ENCODE measurements around the gene GPR161. TPM values are rescaled to one million over a fixed set of nuclear protein-coding genes. Genes with fewer than 3 reads are reported as not detected.

Gene GPR161
- total and polyA plus RNA-seq, 2 of the 13 experiments (the other 11 are each of a cell fraction or from before 2014, with no cell fraction given), result 0.13 to 0.35 TPM

DNA sequence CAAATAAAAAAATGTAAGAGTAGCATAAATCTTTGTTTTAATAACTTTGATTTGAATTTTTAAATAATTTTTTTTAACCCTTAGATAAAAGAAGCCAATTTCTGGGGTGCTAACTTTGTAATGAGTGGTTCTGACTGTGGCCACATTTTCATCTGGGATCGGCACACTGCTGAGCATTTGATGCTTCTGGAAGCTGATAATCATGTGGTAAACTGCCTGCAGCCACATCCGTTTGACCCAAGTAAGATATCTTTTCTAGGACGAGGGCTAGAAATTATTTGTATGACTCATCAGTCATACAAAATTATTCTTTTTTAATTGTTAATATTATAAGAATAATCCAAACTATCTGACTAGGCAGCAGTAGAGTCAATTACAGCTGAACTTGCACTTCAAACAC is 71.2 kb downstream of the GPR161 start:
- CTCF ChIA-PET (ENCODE audit: low intra/inter-chr PET ratio, low total read pairs), result no interaction called here
- TF ChIP-seq FOXA3 (CRISPR knock-in tag; IDR thresholded peaks at IDR 0.05) (no peak), RAD51 (IDR thresholded peaks at IDR 0.05; ENCODE audit: borderline replicate concordance) (no peak), ZNF773 (CRISPR knock-in tag; IDR thresholded peaks at IDR 0.05; ENCODE audit: borderline replicate concordance) (no peak), THAP11 (CRISPR knock-in tag; IDR thresholded peaks at IDR 0.05) (no peak), RBAK (CRISPR knock-in tag; IDR thresholded peaks at IDR 0.05) (no peak)
- TF ChIP-seq, protein P1, sequence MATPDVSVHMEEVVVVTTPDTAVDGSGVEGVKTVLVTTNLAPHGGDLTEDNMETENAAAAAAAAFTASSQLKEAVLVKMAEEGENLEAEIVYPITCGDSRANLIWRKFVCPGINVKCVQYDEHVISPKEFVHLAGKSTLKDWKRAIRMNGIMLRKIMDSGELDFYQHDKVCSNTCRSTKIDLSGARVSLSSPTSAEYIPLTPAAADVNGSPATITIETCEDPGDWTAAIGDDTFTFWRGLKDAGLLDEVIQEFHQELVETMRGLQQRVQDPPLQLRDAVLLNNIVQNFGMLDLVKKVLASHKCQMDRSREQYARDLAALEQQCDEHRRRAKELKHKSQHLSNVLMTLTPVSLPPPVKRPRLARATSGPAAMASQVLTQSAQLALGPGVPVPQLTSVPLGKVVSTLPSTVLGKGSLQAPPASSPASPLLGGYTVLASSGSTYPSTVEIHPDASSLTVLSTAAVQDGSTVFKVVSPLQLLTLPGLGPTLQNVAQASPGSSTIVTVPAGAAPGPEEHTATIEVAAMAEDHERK (CRISPR knock-in tag; IDR thresholded peaks at IDR 0.05; ENCODE audit: low read depth), result no peak
- 100% methylated on average over 3 of the region's 3 CpGs for WGBS (ENCODE audit: low lambda C conversion rate)

DNA sequence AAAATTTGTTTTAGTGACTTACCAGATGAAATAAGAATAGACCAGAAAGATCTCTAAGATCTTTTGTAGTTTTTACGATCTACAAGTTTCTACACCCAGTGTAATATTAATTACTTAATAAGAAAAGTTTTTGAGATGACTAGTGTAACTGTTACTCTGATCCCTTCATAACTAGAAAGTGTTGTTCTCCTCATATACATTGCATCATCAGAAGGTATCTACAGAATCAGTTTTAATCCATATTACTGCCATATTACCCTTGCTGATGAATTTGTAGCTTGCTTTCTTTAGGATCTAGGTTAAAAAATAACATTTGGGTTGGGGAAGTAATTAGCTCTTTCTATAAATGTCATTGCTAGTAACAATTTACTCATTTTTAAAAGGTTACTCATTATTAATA is 72.5 kb downstream of the GPR161 start:
- no peak overlapping the region for H3K4me3 ChIP-seq (replicated peaks in 1 of 3; ENCODE audit: insufficient read depth in 1 of 3, low read depth in 2 of 3, low read length in 3 of 3)
- BruUV-seq (replicated peaks), result no TSS peak
- no peak overlapping the region for H2AFZ ChIP-seq (ENCODE audit: low read length)
- no peak overlapping the region for H3K4me2 ChIP-seq (ENCODE audit: low read depth, low read length)
- CTCF ChIA-PET (ENCODE audit: low intra/inter-chr PET ratio, low total read pairs), result no interaction called here
- H3K79me2 ChIP-seq (ENCODE audit: insufficient read depth, low read length), result no peaks in the 10 kb centered on the region
- no peak overlapping the region for H3K27ac ChIP-seq (ENCODE audit: extremely low read length, insufficient read depth, low read length)
- H3K9me3 ChIP-seq (ENCODE audit: low read length), result no peaks in the 10 kb centered on the region
- H3K4me1 ChIP-seq (ENCODE audit: insufficient read depth, low read length), result peaks cover 11% of the 10 kb centered on the region; the same call in 1 of the 2 replicates
- no peaks in the 10 kb centered on the region for H3K27me3 ChIP-seq (ENCODE audit: control insufficient read depth in 1 of 2, insufficient read depth in 2 of 2, low read length in 2 of 2)
- no peak overlapping the region for H3K9ac ChIP-seq (ENCODE audit: insufficient read depth, low read depth, low read length)
- no peak for FAIRE-seq
- H3K36me3 ChIP-seq (replicated peaks in 1 of 2; ENCODE audit: control insufficient read depth in 1 of 2, insufficient read depth in 2 of 2, low read length in 2 of 2), result peaks cover 5 to 31% of the 10 kb centered on the region in 2 experiments
- intact Hi-C loops (cut with micrococcal nuclease; ENCODE audit: unreplicated experiment) (no loop called here), in situ Hi-C loops (cut with HindIII; ENCODE audit: extremely low pct_ligation_motif_present, low pct_unique_long_range_greater_than_20kb) (no loop called here)
- POLR2A ChIA-PET, result no interaction called here
- no peak for DNase-seq (ENCODE audit: low spot score)
- 100% methylated on average over 1 of the region's 1 CpG for WGBS (ENCODE audit: low lambda C conversion rate)
- ATAC-seq, result no peak
- no peaks in the 10 kb centered on the region for H4K20me1 ChIP-seq (ENCODE audit: insufficient read depth, low read length)
- TF ChIP-seq, protein P2, sequence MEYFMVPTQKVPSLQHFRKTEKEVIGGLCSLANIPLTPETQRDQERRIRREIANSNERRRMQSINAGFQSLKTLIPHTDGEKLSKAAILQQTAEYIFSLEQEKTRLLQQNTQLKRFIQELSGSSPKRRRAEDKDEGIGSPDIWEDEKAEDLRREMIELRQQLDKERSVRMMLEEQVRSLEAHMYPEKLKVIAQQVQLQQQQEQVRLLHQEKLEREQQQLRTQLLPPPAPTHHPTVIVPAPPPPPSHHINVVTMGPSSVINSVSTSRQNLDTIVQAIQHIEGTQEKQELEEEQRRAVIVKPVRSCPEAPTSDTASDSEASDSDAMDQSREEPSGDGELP (IDR thresholded peaks at IDR 0.05; ENCODE audit: borderline replicate concordance, low read depth), result no peak
- no peak for TF ChIP-seq ZNF484 (CRISPR knock-in tag; IDR thresholded peaks at IDR 0.05; ENCODE audit: borderline replicate concordance, low read depth)
- TF ChIP-seq ADNP (CRISPR knock-in tag; IDR thresholded peaks at IDR 0.05), result no peak
- TF ChIP-seq, protein P3, sequence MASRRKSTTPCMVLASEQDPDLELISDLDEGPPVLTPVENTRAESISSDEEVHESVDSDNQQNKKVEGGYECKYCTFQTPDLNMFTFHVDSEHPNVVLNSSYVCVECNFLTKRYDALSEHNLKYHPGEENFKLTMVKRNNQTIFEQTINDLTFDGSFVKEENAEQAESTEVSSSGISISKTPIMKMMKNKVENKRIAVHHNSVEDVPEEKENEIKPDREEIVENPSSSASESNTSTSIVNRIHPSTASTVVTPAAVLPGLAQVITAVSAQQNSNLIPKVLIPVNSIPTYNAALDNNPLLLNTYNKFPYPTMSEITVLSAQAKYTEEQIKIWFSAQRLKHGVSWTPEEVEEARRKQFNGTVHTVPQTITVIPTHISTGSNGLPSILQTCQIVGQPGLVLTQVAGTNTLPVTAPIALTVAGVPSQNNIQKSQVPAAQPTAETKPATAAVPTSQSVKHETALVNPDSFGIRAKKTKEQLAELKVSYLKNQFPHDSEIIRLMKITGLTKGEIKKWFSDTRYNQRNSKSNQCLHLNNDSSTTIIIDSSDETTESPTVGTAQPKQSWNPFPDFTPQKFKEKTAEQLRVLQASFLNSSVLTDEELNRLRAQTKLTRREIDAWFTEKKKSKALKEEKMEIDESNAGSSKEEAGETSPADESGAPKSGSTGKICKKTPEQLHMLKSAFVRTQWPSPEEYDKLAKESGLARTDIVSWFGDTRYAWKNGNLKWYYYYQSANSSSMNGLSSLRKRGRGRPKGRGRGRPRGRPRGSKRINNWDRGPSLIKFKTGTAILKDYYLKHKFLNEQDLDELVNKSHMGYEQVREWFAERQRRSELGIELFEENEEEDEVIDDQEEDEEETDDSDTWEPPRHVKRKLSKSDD (CRISPR knock-in tag; IDR thresholded peaks at IDR 0.05; ENCODE audit: low read depth), result no peak
- TF ChIP-seq ZNF160 (CRISPR knock-in tag; IDR thresholded peaks at IDR 0.05), result no peak
- TF ChIP-seq, protein P4, sequence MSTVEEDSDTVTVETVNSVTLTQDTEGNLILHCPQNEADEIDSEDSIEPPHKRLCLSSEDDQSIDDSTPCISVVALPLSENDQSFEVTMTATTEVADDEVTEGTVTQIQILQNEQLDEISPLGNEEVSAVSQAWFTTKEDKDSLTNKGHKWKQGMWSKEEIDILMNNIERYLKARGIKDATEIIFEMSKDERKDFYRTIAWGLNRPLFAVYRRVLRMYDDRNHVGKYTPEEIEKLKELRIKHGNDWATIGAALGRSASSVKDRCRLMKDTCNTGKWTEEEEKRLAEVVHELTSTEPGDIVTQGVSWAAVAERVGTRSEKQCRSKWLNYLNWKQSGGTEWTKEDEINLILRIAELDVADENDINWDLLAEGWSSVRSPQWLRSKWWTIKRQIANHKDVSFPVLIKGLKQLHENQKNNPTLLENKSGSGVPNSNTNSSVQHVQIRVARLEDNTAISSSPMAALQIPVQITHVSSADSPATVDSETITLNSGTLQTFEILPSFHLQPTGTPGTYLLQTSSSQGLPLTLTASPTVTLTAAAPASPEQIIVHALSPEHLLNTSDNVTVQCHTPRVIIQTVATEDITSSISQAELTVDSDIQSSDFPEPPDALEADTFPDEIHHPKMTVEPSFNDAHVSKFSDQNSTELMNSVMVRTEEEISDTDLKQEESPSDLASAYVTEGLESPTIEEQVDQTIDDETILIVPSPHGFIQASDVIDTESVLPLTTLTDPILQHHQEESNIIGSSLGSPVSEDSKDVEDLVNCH (CRISPR knock-in tag; IDR thresholded peaks at IDR 0.05), result no peak

More for the DNA sequence above, 71.2 kb downstream of the GPR161 start:
- no peaks in the 10 kb centered on the region for H4K20me1 ChIP-seq (ENCODE audit: insufficient read depth, low read length)
- in situ Hi-C loops (cut with HindIII; ENCODE audit: extremely low pct_ligation_motif_present, low pct_unique_long_range_greater_than_20kb), result no loop called here
- H3K4me2 ChIP-seq (ENCODE audit: low read depth, low read length), result no peak overlapping the region
- POLR2A ChIA-PET, result no interaction called here
- H3K4me3 ChIP-seq (replicated peaks in 1 of 3; ENCODE audit: insufficient read depth in 1 of 3, low read depth in 2 of 3, low read length in 3 of 3), result no peak overlapping the region
- FAIRE-seq (no peak), DNase-seq (ENCODE audit: low spot score) (no peak), ATAC-seq (no peak)
- no peak overlapping the region for H3K27ac ChIP-seq (ENCODE audit: extremely low read length, insufficient read depth, low read length)
- BruUV-seq (replicated peaks), result no TSS peak
- H2AFZ ChIP-seq (ENCODE audit: low read length), result no peak overlapping the region
- no peaks in the 10 kb centered on the region for H3K79me2 ChIP-seq (ENCODE audit: insufficient read depth, low read length)
- no peaks in the 10 kb centered on the region for H3K27me3 ChIP-seq (ENCODE audit: control insufficient read depth in 1 of 2, insufficient read depth in 2 of 2, low read length in 2 of 2)
- H3K36me3 ChIP-seq (replicated peaks in 1 of 2; ENCODE audit: control insufficient read depth in 1 of 2, insufficient read depth in 2 of 2, low read length in 2 of 2), result peaks cover 6 to 39% of the 10 kb centered on the region in 2 experiments
- H3K9ac ChIP-seq (ENCODE audit: insufficient read depth, low read depth, low read length), result no peak overlapping the region
- H3K9me3 ChIP-seq (ENCODE audit: low read length), result no peaks in the 10 kb centered on the region
- intact Hi-C loops (cut with micrococcal nuclease; ENCODE audit: unreplicated experiment), result no loop called here
- H3K4me1 ChIP-seq (ENCODE audit: insufficient read depth, low read length), result peaks cover 1% of the 10 kb centered on the region; the same call in 1 of the 2 replicates
